Smooth muscle cell (in vitro differentiated cells): ENCODE data around the gene CAMK1D. TPM values are rescaled to one million over a fixed set of nuclear protein-coding genes. Genes with fewer than 3 reads are reported as not detected.

Experiments used
- DNase-seq: peaks from one replicate; lab custom pipeline; 2025; ENCODE audit not compliant: unreplicated experiment; lab: John Stamatoyannopoulos, UW
- H2AFZ ChIP-seq: fragments of 200-600 bp; sonication (generic); 2 replicates; pipeline ENCODE4 v1.6.0; 2016; ENCODE audit warnings: antibody characterized with exemption, low read depth, mild to moderate bottlenecking
- H3F3A ChIP-seq: fragments of 200-600 bp; sonication (generic); 2 replicates; pipeline ENCODE4 v1.6.0; 2017; ENCODE audit warnings: antibody characterized with exemption, low read depth
- H3K27ac ChIP-seq: fragments of 200-600 bp; sonication (generic); 2 replicates; pipeline ENCODE4 v1.5.1; 2016; ENCODE audit warnings: low read depth, mild to moderate bottlenecking
- H3K27me3 ChIP-seq: fragments of 200-600 bp; sonication (generic); 2 replicates; pipeline ENCODE4 v1.6.1; 2016; ENCODE audit warnings: low read depth, mild to moderate bottlenecking
- H3K36me3 ChIP-seq: fragments of 200-600 bp; sonication (generic); 2 replicates; pipeline ENCODE4 v1.5.1; 2016; ENCODE audit warnings: low read depth
- H3K4me1 ChIP-seq: fragments of 200-600 bp; sonication (generic); 2 replicates; pipeline ENCODE4 v1.5.1; 2016; ENCODE audit warnings: low read depth
- H3K4me2 ChIP-seq: fragments of 200-600 bp; sonication (generic); 2 replicates; pipeline ENCODE4 v1.6.0; 2016; ENCODE audit warnings: mild to moderate bottlenecking
- H3K4me3 ChIP-seq: fragments of 200-600 bp; sonication (generic); 2 replicates; pipeline ENCODE4 v1.5.1; 2016; ENCODE audit warnings: mild to moderate bottlenecking
- H3K79me2 ChIP-seq: fragments of 200-600 bp; sonication (generic); 2 replicates; pipeline ENCODE4 v1.6.0; 2016; ENCODE audit warnings: low read depth, mild to moderate bottlenecking
- H3K9ac ChIP-seq: fragments of 200-600 bp; sonication (generic); 2 replicates; pipeline ENCODE4 v1.6.0; 2016; ENCODE audit warnings: low read depth
- H3K9me3 ChIP-seq: fragments of 200-600 bp; sonication (generic); replicated peaks from 2 replicates; pipeline ENCODE4 v1.5.1; 2016; ENCODE audit warnings: low read depth
- H4K20me1 ChIP-seq: fragments of 200-600 bp; sonication (generic); 2 replicates; pipeline ENCODE4 v1.6.0; 2016; ENCODE audit warnings: low read depth
- CTCF ChIP-seq: fragments of 200-600 bp; sonication (generic); IDR thresholded peaks from 2 replicates; pipeline ENCODE4 v1.5.1; 2017; ENCODE audit warnings: borderline replicate concordance, mild to moderate bottlenecking, antibody characterized with exemption; ENCODE audit not compliant: insufficient read depth, poor library complexity, severe bottlenecking
- WGBS: methylation state at CpG from one replicate; pipeline ENCODE4 v1.1.7; 2016; ENCODE audit warnings: low lambda C conversion rate; 5-methylcytosine and 5-hydroxymethylcytosine counted together
- polyA plus RNA-seq: library from polyadenylated mRNA; unstranded; fragments of >200 nt; fragmentation: Nextera tagmentation; extraction: Ambion mirVana; gene quantifications from 2 replicates; pipeline ENCODE4 v1.2.1, GENCODE V29; 2016
- total RNA-seq: library from RNA; depleted of rRNA; stranded (reverse); fragments of >200 nt; gene quantifications from 2 replicates; pipeline ENCODE4 v1.2.3, GENCODE V29; 2014

CAMK1D gene
- total and polyA plus RNA-seq, 2 experiments from 2014 or later, result 1.6 to 2.3 TPM

GRCh38 chr10:12346707-12347106, 2.6 kb upstream of the CAMK1D start:
- no peak overlapping the region for H3K4me2 ChIP-seq
- peaks cover 36% of the 10 kb centered on the region for H3K27me3 ChIP-seq
- TF ChIP-seq CTCF, result no peak
- no peaks in the 10 kb centered on the region for H3K36me3 ChIP-seq
- no peak for DNase-seq
- H4K20me1 ChIP-seq, result no peaks in the 10 kb centered on the region
- no peaks in the 10 kb centered on the region for H3K9me3 ChIP-seq
- no peaks in the 10 kb centered on the region for H3F3A ChIP-seq
- H2AFZ ChIP-seq, result no peak overlapping the region
- H3K27ac ChIP-seq, result no peak overlapping the region
- H3K4me3 ChIP-seq, result no peak overlapping the region
- H3K4me1 ChIP-seq, result peaks cover 4% of the 10 kb centered on the region
- 84% methylated on average over 10 of the region's 10 CpGs for WGBS
- H3K79me2 ChIP-seq, result no peaks in the 10 kb centered on the region
- H3K9ac ChIP-seq, result no peak overlapping the region

DNA sequence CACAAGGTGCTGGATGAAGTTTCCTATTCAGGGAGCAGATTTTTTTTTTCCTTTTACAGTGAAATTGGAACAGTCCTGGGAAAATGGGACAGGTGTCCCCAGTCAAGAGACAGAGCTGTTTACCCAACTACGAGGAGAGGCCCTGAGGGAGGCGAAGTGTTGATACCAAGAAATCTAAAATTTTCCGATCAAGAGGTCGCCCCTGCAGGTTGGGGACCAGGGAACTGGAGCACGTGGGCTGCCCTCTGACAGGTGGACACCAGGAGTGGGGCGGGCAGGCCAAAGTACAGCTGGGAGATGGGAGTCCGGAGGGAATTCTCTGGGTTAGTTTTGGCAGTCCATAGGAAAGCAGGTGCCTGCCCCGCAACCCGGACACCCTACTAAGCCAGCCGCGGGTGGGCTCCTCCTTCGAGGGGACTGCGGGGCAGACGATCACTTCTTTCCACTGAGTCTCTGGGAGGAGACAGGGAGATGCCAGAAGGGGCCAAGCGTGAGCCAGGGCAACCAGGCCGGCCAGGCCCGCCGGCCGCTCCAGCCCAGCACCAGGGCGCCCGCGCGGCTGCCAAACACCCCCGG, 965 bp upstream of the CAMK1D start:
- H2AFZ ChIP-seq, result no peak overlapping the region
- H3K4me3 ChIP-seq, result peak overlapping the region; percentile 69
- H3K79me2 ChIP-seq, result no peaks in the 10 kb centered on the region
- H3K36me3 ChIP-seq, result no peaks in the 10 kb centered on the region
- H3K4me2 ChIP-seq, result peak overlapping the region; percentile 100
- no peaks in the 10 kb centered on the region for H3K9me3 ChIP-seq
- H3K27ac ChIP-seq, result no peak overlapping the region
- no peak for TF ChIP-seq CTCF
- no peak overlapping the region for H3K9ac ChIP-seq
- no peak for DNase-seq
- peaks cover 52% of the 10 kb centered on the region for H3K27me3 ChIP-seq
- no peaks in the 10 kb centered on the region for H3F3A ChIP-seq
- 24% methylated on average over 19 of the region's 24 CpGs for WGBS
- H4K20me1 ChIP-seq, result no peaks in the 10 kb centered on the region
- H3K4me1 ChIP-seq, result peaks cover 4% of the 10 kb centered on the region

GRCh38 chr10:12349629-12350166, 351 bp downstream of the CAMK1D start:
- H2AFZ ChIP-seq, result peak overlapping the region; percentile 72
- no peaks in the 10 kb centered on the region for H3K79me2 ChIP-seq
- H3K36me3 ChIP-seq, result no peaks in the 10 kb centered on the region
- peaks cover 4% of the 10 kb centered on the region for H3K4me1 ChIP-seq
- under 1% methylated on average over 45 of the region's 73 CpGs for WGBS
- peaks cover 60% of the 10 kb centered on the region for H3K27me3 ChIP-seq
- TF ChIP-seq CTCF, result no peak
- H3K9ac ChIP-seq, result peak overlapping the region; percentile 5
- DNase-seq, result no peak
- peak overlapping the region; percentile 100 for H3K4me2 ChIP-seq
- no peaks in the 10 kb centered on the region for H3F3A ChIP-seq
- H3K9me3 ChIP-seq, result no peaks in the 10 kb centered on the region
- peak overlapping the region; percentile 69 for H3K4me3 ChIP-seq
- H4K20me1 ChIP-seq, result no peaks in the 10 kb centered on the region
- H3K27ac ChIP-seq, result no peak overlapping the region
